Measurements from ENCODE around the gene VPS50.
"Not testable (repeated sequence)": the region's sequence is repeated elsewhere in the genome, so short reads cannot be mapped to it uniquely, and the experiment has no call there.

The VPS50 gene

DNA sequence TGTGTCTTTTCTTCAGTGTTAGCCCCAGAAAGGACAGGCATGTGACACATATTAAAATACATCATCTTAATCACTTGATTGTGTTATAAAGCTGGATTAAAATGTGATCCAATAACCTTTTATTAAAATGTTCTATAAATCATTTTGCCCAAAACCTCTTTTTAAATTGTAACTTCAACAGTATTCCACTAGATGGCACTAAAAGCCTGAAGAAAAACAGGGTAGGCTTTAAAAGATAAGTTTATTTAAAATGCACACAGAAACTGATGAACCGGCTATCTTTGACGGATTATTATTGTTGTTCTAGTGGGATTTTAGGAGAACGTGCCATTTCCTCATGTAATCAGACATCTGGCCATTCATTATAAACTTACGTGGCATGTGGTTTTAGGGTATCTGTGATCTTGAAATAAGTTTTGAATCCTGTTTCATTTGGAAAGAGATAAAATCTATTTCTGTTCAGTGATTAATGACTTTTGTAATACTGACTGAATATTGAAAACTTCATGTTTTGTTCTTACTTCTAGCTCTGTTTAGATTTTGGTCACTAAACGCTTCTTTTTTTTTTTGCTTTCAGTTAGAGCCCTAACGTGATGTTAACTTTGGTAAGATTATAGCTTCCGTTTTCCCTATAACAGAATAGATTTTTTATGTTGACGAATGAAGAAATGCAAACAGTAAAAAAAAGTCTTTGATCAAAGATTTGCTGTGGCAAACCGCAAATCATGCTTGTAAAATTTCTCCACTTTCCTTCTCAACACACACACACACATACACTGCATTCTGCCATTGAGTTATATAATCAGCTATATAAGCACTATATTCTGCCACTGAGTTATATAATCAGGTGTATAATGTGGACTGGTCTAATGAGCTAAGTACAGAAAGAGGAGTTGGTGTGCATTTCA, 13.6 kb downstream of the VPS50 start:
- DNase-seq, result no peak

DNA sequence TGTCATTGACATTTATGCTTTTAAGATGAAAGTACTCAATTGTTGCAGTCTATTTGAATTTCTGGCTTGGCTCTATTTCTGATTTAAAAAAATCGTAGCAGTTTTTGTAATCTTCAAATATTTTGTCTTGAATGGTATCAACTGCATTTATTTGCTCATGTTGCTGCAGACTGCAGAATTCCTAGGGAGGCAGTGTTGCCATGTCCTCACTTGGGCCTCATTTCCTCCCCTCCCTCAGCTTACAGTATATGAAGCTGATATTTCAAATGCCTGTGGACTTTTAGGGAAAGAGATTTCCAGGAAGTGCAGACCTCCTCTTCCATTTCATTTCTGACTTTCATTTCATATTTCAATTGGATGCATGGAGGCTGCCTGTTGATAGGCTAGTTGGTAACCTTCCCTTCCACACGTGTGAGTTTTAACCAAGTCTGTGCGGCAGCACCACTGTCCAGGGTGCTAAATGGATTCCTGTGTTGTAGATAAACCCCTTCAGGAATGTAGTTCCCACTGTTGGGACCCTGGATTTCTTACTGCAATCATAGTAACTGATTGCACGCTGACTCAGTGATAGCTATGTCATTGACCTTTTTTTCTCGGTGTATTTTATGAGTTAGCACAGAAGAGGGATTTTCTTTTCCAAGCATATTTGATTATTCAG, 17.5 kb downstream of the VPS50 start:
- no peak for DNase-seq

DNA sequence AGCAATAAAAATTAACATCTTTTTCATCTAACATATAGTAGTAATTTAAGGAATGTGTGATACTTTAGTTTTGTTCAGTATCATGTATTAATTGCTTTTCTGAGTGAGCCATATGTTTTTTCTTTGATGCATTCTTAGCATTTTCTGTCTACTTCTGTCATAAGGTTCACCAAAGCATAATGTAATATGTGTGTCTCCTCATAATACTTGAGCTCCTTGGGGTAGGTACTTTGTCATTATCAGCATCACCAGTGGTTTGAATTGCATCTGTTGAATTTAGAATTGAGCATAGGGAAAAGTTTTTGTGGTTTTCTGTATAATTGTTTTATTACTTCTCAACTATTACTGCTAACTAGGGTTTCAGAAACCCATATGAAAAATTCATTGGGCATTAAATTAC, 26.5 kb downstream of the VPS50 start:
- DNase-seq, result no peak

DNA sequence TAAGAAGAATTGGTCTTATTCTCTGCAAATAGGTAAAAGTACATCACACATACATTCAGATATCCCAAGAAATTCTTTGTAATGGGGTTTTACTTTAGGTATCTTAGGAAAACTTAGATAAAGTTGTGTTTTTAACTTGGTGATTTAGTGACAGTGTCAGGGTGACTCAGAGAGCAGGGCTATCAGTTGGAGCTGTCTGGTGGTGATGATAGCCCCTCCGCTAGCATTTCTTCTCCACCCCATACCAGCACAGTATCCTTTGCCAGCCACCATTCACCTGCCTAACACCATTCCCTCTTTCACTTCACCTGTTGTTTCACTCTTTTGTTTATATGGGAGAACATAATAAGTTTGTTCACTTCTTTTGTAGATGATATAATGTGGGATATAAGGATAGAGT, 30.4 kb downstream of the VPS50 start:
- DNase-seq, result no peak

DNA sequence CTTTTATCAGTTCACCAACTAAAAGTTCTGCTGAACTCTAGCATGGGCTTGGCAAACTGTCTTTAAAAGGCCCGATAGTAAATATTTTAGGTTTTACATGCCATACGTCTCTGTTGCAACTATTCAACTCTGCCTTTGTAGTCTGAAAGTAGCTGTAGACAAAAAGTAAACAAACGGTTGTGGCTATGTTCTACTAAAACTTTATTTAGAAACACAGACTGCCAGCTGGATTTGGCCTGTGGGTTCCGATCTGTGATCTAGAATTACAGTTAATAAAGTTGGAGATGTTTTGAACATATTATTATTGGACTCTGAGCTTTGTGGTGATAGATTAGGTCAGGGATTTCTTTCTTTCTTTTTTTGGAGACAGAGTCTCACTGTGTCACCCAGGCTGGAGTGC, 33.1 kb downstream of the VPS50 start:
- no peak for DNase-seq

DNA sequence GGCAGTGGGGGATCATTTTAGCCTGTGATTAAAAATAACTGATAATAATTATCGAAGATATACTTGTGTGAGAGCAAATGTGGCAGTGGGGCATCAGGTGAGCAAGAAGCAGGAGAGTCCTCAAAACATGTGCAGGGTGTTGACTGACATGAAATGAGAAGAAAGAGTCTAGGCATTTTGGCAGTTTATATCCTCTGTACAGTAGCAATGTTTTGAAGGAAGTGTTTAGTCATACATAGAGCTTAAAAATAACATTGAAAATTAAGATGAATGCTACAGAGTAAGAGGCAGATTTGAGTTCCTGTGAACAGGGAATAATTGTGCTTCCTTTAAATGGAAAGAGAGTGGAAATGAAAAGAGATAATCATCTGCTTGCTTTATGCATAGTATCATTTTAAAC, 47.4 kb downstream of the VPS50 start:
- DNase-seq, result no peak

DNA sequence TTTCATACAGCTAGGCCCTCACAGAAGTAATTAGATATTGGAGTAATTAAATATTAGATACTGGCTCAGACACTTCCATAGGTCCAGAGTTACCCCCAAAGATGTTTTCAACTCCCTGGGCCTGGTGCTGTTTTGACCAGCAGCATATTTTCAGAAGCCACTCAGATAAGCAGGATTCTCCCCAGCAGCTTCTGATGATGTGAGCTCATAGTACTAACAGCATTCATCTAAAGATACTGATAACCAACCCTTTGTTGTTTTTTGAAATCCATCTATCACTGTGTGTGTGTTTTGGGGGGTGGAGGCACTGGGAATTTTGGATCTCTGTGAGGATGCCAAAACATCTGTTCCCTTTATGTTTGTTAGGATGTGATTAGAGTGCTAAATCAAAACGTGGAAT, 52.7 kb downstream of the VPS50 start:
- no peak for DNase-seq

DNA sequence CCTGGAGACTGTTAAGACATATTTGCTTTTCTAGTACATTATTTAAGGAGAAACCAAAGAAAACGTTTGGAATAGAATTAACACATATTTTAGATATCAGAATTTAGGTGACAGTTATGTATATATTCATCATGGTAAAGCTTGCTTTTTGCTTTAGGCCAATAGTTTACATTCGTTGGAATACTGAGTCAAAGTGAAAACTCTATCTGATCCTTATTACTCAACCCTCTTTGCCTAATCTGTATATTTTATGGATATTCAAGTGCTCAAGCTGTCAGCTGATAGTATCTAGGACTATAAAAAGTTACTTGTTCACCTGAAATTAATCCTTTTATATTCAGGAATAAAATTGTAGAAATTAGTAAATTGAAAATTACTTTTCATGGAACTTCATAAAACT, 61.1 kb downstream of the VPS50 start:
- DNase-seq, result no peak

DNA sequence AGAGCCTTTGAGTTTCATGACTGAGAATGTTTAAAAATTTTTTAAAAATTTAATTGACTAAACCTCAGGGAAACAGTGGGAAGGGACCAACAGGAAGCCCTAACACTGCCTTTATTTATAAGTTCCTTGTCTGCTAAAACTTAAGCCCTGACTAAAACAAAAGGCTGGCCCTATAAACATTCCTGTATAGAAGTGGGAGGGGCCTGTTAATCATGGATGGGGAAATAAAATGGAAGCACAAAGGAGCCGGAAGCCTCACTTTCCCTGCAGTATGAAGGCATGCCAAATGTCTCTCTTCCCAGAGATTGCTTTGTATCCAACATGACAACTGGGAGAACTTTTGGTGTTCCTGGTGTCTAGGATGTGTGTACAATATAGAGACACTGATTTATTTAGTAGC, 66.0 kb downstream of the VPS50 start:
- no peak for DNase-seq

DNA sequence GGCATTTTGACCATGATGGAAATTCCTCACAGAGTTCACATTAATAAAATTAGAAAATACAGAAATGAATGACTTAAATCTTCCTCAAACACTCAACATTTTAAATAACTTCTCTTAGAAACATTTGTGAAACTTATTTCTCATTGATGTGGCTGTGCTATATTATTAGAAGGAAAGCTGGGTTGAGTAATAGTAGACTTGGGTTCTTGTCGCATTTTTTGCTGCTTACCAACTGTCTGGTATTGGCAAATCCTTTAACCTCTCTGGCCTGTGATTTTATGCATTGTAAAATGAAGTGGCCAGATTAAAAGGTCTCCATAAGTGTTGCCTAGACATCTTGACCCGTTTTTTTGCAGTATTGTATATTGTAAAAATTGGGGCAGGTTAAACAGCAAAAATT, 66.5 kb downstream of the VPS50 start:
- no peak for DNase-seq

DNA sequence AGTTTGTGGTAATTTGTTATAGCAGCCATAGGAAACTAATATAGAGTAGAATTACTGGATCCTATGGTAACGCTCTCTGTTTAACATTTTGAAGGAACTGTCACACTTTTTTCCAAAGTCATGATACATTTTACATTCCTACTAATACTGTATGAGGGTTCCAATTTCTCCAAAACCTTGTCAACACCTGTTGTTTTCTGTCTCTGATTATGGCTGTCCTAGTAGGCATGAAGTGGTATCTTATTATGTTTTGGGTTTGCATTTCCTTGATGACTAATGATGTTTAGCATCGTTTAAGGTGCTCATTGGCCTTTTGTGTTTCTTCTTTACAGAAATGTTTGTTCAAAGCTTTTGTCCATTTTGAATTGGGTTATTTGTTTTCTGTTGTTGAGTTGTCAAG, 69.6 kb downstream of the VPS50 start:
- DNase-seq, result no peak

DNA sequence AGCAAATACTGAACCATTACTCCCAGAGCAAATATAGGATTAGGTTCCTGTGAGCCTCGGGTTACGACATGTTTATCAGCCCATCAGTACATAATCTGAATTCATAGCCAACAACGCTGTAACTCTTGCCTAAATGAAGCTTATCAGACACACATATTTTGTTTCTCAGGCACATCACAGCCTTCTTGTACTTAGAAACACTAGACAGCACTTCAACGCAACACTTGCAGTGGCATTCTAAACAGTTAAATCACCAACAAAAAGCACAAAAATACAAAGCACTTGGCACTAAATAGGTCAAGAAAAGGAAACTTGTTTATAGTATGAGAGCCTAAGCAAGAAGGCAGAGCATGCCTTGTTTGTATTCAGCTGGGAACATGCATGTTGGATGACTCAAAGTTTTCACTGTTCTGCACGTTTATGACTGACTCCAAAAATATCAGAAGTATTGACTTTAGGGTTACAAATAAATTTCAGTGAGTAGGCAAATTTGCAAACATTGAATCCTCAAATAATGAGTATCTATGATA, 75.0 kb downstream of the VPS50 start:
- DNase-seq, result no peak

DNA sequence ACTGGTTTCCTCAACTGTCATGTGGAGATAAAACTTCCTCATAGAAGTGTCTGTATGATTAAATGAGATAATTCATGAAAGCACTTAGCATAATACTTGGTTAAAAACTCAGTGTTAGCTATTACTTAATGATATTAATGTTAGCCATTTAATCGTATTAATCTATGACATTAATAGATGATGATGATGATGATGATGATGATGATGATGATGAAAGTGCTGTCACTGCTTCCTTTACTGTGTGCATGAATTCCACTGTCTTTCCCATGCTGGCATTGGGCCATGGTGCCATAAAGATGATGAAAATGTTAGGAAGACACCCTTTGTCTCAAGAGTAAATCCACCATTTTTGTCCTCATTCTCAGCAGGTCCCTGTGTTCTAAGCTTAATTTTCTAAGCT, 75.8 kb downstream of the VPS50 start:
- no peak for DNase-seq

DNA sequence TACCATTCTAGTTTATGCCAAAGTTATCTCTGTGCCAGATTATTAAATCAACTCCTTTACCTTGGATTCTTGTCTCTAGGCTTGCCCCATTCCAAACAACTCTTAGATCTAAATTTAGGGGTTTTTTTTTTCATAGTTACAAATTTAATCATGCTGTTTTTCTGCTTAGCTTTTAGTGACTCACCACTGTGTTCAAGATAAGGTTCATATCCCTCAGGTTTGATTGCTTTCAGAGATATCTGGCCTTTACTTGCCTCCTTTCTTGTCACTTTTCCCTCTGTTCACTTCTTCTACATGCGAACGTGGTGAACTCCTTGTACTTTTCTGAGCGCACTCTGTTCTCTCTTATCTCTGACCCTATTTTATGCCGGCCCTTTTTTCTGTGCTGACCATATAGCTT, 78.2 kb downstream of the VPS50 start:
- DNase-seq, result no peak

DNA sequence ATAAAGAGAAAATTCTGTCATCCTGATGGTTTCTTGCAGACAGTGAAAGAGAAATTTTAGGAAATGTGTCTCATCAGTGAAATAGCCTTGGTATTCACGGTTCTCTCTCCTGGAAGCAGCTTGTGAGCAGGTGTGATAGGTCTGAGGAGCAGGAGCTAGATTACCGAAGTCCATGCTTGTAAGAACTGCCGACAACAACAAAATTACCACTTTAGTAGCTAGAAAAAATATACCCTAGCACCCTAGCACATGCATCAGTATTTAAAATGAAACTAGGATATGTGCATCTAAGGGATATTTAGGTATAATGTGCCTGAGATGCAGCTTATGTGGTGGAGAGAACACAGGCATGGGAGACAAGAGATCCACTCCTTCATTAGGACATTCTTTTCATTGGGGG, 82.3 kb downstream of the VPS50 start:
- DNase-seq, result no peak

DNA sequence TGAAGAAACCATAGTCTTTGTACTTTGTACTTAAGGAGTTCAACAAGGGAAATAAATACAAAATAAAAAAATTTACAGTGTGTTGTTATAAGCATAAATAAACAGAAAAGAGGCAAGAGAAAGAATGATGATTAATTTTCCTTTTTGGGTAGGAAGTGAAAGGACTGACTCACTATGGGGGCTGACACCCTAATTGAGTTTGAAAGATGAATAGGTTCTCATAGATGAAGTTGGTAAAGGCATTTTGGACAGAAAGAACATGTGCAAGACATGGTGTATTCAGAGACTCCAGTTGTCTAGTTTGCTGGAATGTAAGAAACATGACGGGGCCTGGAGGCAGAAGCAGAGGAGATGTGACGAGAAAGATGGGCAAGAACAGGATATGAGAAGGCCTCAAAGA, 83.7 kb downstream of the VPS50 start:
- DNase-seq, result no peak

DNA sequence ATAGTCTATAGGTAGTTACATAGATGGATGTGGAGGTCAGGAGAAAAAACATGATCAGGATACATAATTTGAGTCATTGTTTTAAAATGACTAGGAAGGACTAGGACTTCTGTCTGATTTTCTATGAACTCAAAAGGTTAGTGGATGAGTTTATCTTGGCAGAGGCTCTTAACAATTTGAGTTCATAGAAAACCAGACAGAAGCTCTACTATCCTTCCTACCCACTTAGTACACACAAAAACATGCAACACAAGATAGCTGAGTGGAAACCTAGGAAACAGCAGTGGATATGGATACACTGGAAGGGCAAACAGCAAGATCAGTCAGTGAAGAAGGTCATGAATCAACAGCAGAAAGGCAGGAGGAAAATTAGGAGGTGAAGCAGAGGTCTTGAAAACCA, 84.6 kb downstream of the VPS50 start:
- no peak for DNase-seq

DNA sequence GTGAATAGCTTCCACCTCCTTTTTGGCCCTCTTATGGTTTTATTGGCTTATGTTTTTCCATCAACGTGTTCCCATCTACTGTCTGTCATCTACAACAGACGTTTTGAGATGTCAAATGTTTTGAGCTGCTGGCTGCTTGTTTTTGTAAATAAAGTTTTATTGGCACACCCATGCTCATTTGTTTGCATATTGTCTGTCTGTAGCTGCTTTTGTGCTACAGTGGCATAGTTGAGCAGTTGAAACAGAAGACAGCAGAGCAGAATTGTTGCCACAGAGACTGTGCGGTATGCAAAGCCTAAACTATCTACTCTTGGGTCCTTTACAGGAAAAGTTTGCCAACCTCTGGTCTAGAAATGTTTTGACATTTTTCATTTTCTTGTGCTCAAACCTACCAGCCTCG, 88.7 kb downstream of the VPS50 start:
- no peak for DNase-seq

DNA sequence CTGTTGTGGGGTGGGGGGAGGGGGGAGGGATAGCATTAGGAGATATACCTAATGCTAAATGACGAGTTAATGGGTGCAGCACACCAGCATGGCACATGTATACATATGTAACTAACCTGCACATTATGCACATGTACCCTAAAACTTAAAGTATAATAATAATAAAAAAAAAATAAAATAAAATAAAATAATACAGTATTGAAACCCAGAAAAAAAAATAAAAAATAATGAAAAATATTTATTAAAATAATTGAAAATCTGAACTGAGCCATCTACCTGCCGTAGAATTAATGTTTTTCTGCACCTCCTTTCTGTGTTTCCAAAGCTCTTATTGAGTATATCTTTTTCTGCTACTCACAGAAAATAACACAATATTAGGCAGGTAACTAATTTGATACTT, 94.1 kb downstream of the VPS50 start:
- not testable (repeated sequence) for DNase-seq

DNA sequence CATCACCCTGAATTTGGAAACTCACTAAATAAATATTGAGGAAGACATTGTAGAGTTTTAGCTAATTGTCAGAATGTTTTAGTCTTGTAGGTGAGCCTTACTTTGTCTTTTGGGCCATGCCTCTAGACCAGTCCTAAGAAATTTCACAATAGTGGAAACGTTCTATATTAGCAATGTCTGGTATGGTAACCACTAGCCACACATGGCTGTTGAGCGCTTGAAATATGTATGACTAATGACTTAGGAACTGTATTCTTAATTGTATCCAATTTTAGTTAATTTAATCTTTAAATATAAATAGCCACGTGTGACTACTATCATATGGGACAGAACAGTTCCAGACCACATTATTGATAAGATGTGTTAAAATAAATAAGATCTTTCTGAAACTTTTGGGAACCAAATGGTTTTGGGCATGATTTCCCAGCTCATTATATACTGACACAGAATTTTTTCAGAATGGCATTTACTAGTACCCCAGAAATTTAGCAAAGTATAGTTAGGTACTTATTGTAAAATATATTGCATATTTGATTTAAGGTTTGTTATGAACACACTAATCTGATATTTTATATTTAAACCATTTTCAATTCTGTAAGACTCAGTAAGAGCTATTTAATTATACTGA, 95.0 kb downstream of the VPS50 start:
- no peak for DNase-seq

DNA sequence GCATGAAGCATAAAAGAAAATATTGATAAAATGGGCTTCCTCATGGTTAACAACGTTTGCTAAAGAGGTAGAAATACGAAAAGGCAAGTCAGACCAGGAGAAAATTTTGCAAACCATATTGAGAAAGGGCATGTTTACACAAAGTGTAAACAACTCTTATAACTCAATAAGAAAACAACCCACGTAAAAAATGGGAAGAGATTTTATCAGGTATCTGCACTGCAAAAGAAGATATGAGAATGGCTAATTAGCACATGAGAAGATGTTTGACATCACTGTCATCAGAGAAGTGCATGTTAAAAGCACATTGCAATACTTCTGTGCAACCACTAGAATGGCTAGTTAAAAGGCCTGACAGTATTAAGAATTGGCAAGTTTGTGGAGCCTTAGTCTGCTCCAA, 99.5 kb downstream of the VPS50 start:
- no peak for DNase-seq

DNA sequence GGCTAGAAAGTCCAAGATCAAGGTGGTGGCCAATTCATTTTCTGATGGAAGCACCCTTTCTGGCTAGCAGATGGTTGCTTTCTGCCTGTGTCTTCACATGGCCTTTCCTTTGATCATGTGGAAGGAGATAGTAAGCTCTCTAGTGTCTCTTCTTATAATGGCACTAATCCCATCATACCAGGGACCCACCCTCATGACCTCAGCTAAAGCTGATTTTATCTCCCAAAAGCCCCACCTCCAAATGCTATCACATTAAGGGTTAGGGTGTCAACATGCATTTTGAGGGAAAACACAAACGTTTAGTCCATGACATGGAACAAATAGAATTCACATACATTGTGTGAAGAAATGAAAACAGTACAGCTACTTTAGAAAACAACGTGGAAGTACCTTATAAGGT, 100.0 kb downstream of the VPS50 start:
- DNase-seq, result no peak

DNA sequence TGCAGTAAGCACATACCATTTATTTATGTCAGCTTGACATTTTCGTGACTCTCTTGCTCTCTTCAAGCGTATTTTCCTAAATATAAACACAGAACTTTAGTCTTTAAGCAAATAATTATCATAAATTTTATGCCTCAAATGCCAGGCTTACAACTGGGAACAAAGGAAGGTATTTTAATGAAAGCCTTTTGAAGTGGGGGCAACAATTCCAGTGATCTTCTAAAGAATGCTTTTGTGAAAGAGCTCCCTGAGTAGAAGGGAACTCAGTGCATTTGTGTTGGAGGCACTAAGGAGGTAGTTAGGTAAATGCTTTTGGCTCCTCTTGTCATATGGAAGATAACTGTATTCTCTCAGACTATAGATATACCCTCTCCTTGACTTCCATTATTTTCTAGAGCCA, 104.9 kb downstream of the VPS50 start:
- DNase-seq, result no peak

DNA sequence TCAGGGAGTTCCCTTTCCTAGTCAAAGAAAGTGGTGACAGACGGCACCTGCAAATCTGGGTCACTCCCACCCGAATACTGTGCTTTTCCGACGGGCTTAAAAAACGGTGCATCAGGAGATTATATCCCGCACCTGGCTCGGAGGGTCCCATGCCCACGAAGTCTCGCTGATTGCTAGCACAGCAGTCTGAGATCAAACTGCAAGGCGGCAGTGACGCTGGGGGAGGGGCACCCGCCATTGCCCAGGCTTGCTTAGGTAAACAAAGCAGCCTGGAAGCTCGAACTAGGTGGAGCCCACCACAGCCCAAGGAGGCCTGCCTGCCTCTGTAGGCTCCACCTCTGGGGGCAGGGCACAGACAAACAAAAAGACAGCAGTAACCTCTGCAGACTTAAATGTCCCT, 110.0 kb downstream of the VPS50 start:
- DNase-seq, result not testable (repeated sequence)

All from NK-92 treated with Interleukin-12 subunit alpha and Interleukin-12 subunit beta, amount 100 ng/mL, for 24 hours (cell line).